ENCODE data around the gene SURF4. TPM values are rescaled to one million over a fixed set of nuclear protein-coding genes. Genes with fewer than 3 reads are reported as not detected.

Gene SURF4
- total RNA-seq, 1 donor from 2014 or later: 169 TPM

- Mint-ChIP-seq H3K4me1 (ENCODE audit: unreplicated experiment) (peaks cover 5% of the 10 kb centered on the region), H3K27me3 (ENCODE audit: unreplicated experiment) (peaks cover 5% of the 10 kb centered on the region), H3K4me3 (ENCODE audit: unreplicated experiment) (no peak overlapping the region), H3K36me3 (ENCODE audit: low read depth, unreplicated experiment) (peaks cover 48% of the 10 kb centered on the region), H3K9me3 (ENCODE audit: unreplicated experiment) (no peaks in the 10 kb centered on the region), H3K27ac (ENCODE audit: unreplicated experiment) (no peak overlapping the region)
- no peak for TF ChIP-seq CTCF (IDR thresholded peaks at IDR 0.05; ENCODE audit: unreplicated experiment)
- DNase-seq (ENCODE audit: low spot score): no peak
Measured at GRCh38 chr9:133362359-133363044, 13.4 kb downstream of the SURF4 start.

- Mint-ChIP-seq H3K4me1 (ENCODE audit: unreplicated experiment) (peaks cover 6% of the 10 kb centered on the region), H3K9me3 (ENCODE audit: unreplicated experiment) (no peaks in the 10 kb centered on the region), H3K36me3 (ENCODE audit: low read depth, unreplicated experiment) (peaks cover 48% of the 10 kb centered on the region), H3K4me3 (ENCODE audit: unreplicated experiment) (peak overlapping the region; percentile 31), H3K27ac (ENCODE audit: unreplicated experiment) (peak overlapping the region; percentile 45), H3K27me3 (ENCODE audit: unreplicated experiment) (peaks cover 5% of the 10 kb centered on the region)
- no peak for TF ChIP-seq CTCF (IDR thresholded peaks at IDR 0.05; ENCODE audit: unreplicated experiment)
- DNase-seq (ENCODE audit: low spot score): no peak
Measured at GRCh38 chr9:133361507-133362092, 14.3 kb downstream of the SURF4 start.

- Mint-ChIP-seq H3K27ac (ENCODE audit: unreplicated experiment) (no peak overlapping the region), H3K36me3 (ENCODE audit: low read depth, unreplicated experiment) (peaks cover 44% of the 10 kb centered on the region), H3K27me3 (ENCODE audit: unreplicated experiment) (peaks cover 5% of the 10 kb centered on the region), H3K4me1 (ENCODE audit: unreplicated experiment) (peaks cover 6% of the 10 kb centered on the region), H3K4me3 (ENCODE audit: unreplicated experiment) (peak overlapping the region; percentile 19), H3K9me3 (ENCODE audit: unreplicated experiment) (no peaks in the 10 kb centered on the region)
- TF ChIP-seq CTCF (IDR thresholded peaks at IDR 0.05; ENCODE audit: unreplicated experiment): no peak
- no peak for DNase-seq (ENCODE audit: low spot score)
Measured at GRCh38 chr9:133360400-133361393, 15.2 kb downstream of the SURF4 start.

- Mint-ChIP-seq H3K36me3 (ENCODE audit: low read depth, unreplicated experiment) (peaks cover 42% of the 10 kb centered on the region), H3K27me3 (ENCODE audit: unreplicated experiment) (peaks cover 5% of the 10 kb centered on the region), H3K27ac (ENCODE audit: unreplicated experiment) (no peak overlapping the region), H3K4me1 (ENCODE audit: unreplicated experiment) (peaks cover 6% of the 10 kb centered on the region), H3K4me3 (ENCODE audit: unreplicated experiment) (no peak overlapping the region), H3K9me3 (ENCODE audit: unreplicated experiment) (no peaks in the 10 kb centered on the region)
- peak; percentile 35 for DNase-seq (ENCODE audit: low spot score)
- TF ChIP-seq CTCF (IDR thresholded peaks at IDR 0.05; ENCODE audit: unreplicated experiment): no peak
Measured at GRCh38 chr9:133359399-133360175, 16.3 kb downstream of the SURF4 start.

All from endothelial cell (in vitro differentiated cells).